Right lobe of liver (tissue), 6 donors: ENCODE data around the gene FKBP1B. TPM values are rescaled to one million over a fixed set of nuclear protein-coding genes. Genes with fewer than 3 reads are reported as not detected.
"Not testable (repeated sequence)": the region's sequence is repeated elsewhere in the genome, so short reads cannot be mapped to it uniquely, and the experiment has no call there.

Source experiments
- ATAC-seq, 4 donors: fragments of 200-7000 bp; cut with Tn5 transposase; one replicate each; pipeline ENCODE4 v1.9.1; 2020; ENCODE audit warnings: mild to moderate bottlenecking in 4 of 4, moderate library complexity in 4 of 4
- DNase-seq, 3 donors: peaks; one replicate each; pipeline ENCODE4 v3.0.0-alpha.2; 2020
- H3K27ac ChIP-seq, 3 donors: fragments of 200-600 bp; one replicate each; pipeline ENCODE4 v1.8.0; 2022
- H3K27me3 ChIP-seq, 2 donors: fragments of 200-600 bp; one replicate each; pipeline ENCODE4 v1.8.0; 2022
- H3K36me3 ChIP-seq, 4 donors: fragments of 200-600 bp; sonication (generic) in 1 of 4; one replicate each; pipeline versions ENCODE4 v1.5.1 to v1.8.0; 2017 to 2022; ENCODE audit warnings: control low read depth in 1 of 4
- H3K4me1 ChIP-seq, 4 donors: fragments of 200-600 bp; sonication (generic) in 1 of 4; one replicate each; pipeline versions ENCODE4 v1.5.1 to v1.8.0; 2017 to 2022; ENCODE audit warnings: control low read depth in 1 of 4
- H3K4me3 ChIP-seq, 3 donors: fragments of 200-600 bp; one replicate each; pipeline ENCODE4 v1.8.0; 2022
- H3K9me3 ChIP-seq, 4 donors: fragments of 200-600 bp; sonication (generic) in 1 of 4; one replicate each; pipeline versions ENCODE4 v1.5.1 to v1.8.0; 2017 to 2022; ENCODE audit warnings: control low read depth in 1 of 4
- POLR2A ChIP-seq: fragments of 450-650 bp; IDR thresholded peaks from one replicate; pipeline ENCODE4 v1.6.1; 2017; ENCODE audit warnings: antibody characterized with exemption, mild to moderate bottlenecking
- WGBS: methylation state at CpG from one replicate; pipeline ENCODE4 v1.1.6; 2018; ENCODE audit warnings: low coverage, low lambda C conversion rate; ENCODE audit not compliant: insufficient coverage; ENCODE audit errors: missing lambda C conversion rate; 5-methylcytosine and 5-hydroxymethylcytosine counted together
- intact Hi-C, 2 donors: fragments of 100-400 bp; cut with DNase I; formaldehyde crosslinking; loops; one replicate each; pipeline versions ENCODE4 v1.11.2 to v1.14.1; 2022
- total RNA-seq, 6 experiments: library from RNA; depleted of rRNA in 2 of 6; stranded (reverse); fragments of >200 nt in 2 of 6; fragmentation: NEBNext Ultra II Directional in 3 of 6; extraction: Animal tissue kit (Norgen Biotek cat#: 25700) in 3 of 6; gene quantifications; one replicate each; pipeline versions ENCODE4 v1.1.0 to v1.2.4, GENCODE V29; 2016 to 2023
- TF ChIP-seq, protein P1 (sequence below), 4 donors: fragments of 200-600 bp in 3 of 4; fragments of 450-650 bp in 1 of 4; IDR thresholded peaks; one replicate each; pipeline versions ENCODE4 v1.5.1 to v1.8.0; 2016 to 2022; ENCODE audit warnings: antibody characterized with exemption in 4 of 4, mild to moderate bottlenecking in 2 of 4
- donor health status: DM: no; HTN: yes; CAD: no.
- donor health status: DM: no; HTN: no; CAD: no.
- donor health status: DM: no; HTN: no; CAD: no.
- donor health status: DM: no; HTN: yes; CAD: no.
- donor health status: DM: no; HTN: yes; CAD: no.

FKBP1B gene
- total RNA-seq, 6 experiments from 2014 or later, result 2.4 to 11.0 (median 3.2) TPM

DNA sequence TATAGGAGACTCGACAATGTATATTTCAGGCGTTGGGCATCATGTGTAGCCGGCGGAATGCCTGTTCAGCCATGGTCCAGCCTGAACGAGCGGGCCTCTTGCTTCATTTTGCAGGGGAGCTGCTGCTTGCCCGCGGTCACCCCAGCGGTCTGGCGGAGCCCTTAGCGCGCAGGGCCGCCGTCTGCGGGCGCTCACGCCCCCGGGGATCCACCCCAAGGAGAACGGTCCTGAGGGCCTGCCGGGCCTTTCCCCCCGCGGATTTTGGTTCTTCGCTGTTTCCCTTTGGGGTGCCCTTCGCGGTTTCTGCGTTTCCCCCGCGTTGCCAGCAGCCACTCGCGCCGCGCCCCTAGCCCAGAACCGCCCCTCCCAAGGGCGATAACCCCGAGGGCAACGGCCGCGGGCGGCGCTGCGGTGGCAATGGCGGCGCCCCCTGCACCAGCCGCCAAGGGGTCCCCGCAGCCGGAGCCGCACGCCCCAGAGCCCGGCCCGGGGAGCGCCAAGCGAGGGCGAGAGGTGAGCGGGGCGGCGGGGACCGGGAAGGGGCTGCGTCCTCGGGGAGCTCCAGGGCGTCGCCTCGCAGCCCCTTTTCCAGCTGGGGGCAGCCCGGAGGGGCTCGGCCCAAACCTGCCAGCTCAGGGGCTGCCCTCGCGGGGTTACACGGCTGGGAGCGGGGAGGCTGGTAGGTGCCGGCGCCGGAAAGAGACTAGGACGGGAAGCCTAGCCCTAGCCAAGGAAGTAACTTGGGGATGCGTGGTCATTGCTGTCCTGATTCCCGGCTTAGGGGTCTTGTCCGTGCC lies 39.7 kb upstream of the FKBP1B start, which contains the start of gene MFSD2B:
TSS of gene MFSD2B (plus strand) at position 406 of the 797 bp plus-strand sequence. CDS start at position 418, 12 bp downstream.
- no peaks in the 10 kb centered on the region for H3K9me3 ChIP-seq
- intact Hi-C loops, result no loop called here
- H3K4me3 ChIP-seq, result peak within 1 kb of the TSS; percentile 32 to 51 (median 34)
- H3K36me3 ChIP-seq, result no peaks in the 10 kb centered on the region
- H3K4me1 ChIP-seq, result peaks cover 0 to 11% (median 0%) of the 10 kb centered on the region in 4 donors
- no peak for DNase-seq
- WGBS, result 21% methylated on average over 4 of the region's 75 CpGs
- H3K27ac ChIP-seq, result no peak within 1 kb of the TSS
- ATAC-seq, result peak; percentile 30 to 64 (median 46)
- TF ChIP-seq, protein P1, sequence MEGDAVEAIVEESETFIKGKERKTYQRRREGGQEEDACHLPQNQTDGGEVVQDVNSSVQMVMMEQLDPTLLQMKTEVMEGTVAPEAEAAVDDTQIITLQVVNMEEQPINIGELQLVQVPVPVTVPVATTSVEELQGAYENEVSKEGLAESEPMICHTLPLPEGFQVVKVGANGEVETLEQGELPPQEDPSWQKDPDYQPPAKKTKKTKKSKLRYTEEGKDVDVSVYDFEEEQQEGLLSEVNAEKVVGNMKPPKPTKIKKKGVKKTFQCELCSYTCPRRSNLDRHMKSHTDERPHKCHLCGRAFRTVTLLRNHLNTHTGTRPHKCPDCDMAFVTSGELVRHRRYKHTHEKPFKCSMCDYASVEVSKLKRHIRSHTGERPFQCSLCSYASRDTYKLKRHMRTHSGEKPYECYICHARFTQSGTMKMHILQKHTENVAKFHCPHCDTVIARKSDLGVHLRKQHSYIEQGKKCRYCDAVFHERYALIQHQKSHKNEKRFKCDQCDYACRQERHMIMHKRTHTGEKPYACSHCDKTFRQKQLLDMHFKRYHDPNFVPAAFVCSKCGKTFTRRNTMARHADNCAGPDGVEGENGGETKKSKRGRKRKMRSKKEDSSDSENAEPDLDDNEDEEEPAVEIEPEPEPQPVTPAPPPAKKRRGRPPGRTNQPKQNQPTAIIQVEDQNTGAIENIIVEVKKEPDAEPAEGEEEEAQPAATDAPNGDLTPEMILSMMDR (IDR thresholded peaks at IDR 0.05), result no peak
- no peak for TF ChIP-seq POLR2A
- H3K27me3 ChIP-seq, result no peaks in the 10 kb centered on the region

DNA sequence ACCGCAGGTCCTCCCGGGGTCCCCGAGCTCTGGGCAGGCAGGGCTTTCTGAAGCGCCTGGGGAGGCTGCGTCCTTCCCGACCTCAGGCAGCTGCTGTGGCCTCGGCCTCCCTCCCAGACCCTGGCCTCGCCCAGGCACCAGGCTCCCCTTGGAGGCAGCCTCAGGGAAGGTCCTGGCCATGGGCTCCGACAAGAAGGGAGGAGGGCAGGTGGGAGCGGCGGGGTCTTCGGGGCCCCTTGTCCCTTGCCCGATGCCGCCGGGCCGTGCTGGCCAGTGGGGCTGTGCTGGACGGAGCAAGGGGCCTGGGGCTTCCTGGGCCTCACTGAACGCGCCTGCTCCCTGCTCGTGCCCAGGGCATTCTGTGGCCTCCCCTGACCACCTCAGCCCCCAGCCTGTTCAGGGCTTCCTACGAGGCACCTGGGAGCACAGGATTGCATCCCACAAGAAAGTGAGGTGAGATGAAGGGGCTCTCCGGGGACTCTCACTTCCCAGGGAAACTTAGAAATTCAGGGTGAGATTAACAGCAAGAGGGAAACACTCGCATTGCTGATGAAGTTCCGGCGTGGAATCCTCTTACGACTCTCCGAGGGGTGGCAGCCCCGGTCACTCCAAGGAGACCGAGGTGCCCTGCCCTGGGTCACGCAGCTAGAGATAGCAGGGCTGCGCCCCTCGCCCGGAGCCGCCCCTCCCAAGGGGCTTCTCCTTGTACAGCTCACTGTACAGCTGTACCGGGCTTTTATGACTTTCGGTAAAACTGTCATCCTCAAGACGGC lies 38.9 kb upstream of the FKBP1B start:
- ATAC-seq (peak in 1 of 4 donors; percentile 44), DNase-seq (no peak)
- 75% methylated on average over 4 of the region's 37 CpGs for WGBS
- Histone ChIP-seq H3K27ac (no peak overlapping the region), H3K4me1 (peaks cover 0 to 11% (median 0%) of the 10 kb centered on the region in 4 donors), H3K4me3 (peak overlapping the region in 1 of 3 donors; percentile 51), H3K36me3 (no peaks in the 10 kb centered on the region), H3K9me3 (no peaks in the 10 kb centered on the region), H3K27me3 (no peaks in the 10 kb centered on the region)
- no peak for TF ChIP-seq POLR2A
- TF ChIP-seq, protein P1 (IDR thresholded peaks at IDR 0.05), result no peak
- intact Hi-C loops, result no loop called here

DNA sequence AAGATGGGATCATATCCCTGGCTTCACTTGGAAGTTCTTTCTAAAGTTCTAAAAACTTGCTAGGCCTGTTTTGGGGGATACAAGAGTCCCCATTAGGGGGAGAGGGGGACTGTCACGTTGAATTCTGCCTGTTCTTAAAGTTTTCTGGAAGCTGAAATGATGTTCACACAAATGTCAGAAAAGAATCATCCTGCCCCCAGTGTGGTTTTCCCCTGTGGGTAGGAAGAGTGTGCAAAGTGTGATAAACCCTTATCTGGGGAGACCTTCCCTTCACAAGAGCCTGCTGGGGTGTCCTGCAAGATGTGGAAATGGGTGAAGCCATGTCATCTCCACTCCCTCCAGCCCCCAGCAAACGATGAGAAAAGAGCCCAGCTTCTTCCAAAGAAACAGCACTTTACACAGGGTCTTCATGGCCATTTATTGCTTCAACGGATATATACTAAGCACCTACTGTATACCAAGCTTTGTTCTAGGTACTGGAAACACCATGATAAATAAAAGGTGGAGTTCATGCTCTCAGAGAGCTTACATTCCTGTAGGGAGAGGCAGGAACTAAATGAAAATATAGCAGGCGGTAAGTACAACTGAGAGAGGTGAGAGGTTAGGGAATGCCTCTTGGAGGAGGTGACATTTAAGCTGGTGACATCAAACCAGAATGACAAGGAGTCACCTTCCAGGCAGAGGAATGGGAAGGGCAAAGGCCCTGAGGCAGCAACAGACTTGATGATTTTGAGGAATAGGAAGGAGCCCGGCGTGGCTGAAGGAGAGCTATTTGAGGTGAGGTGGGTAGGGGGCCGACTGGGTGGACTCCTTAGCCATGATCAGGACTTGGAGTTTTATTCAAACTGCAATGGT lies 38.1 kb upstream of the FKBP1B start:
- Histone ChIP-seq H3K27ac (no peak overlapping the region), H3K36me3 (no peaks in the 10 kb centered on the region), H3K4me3 (no peak overlapping the region), H3K4me1 (peaks cover 0 to 11% (median 0%) of the 10 kb centered on the region in 4 donors), H3K27me3 (no peaks in the 10 kb centered on the region), H3K9me3 (no peaks in the 10 kb centered on the region)
- intact Hi-C loops, result no loop called here
- TF ChIP-seq, protein P1 (IDR thresholded peaks at IDR 0.05), result no peak
- TF ChIP-seq POLR2A, result no peak
- DNase-seq (no peak), ATAC-seq (no peak)
- WGBS, result 62% methylated on average over 6 of the region's 7 CpGs

DNA sequence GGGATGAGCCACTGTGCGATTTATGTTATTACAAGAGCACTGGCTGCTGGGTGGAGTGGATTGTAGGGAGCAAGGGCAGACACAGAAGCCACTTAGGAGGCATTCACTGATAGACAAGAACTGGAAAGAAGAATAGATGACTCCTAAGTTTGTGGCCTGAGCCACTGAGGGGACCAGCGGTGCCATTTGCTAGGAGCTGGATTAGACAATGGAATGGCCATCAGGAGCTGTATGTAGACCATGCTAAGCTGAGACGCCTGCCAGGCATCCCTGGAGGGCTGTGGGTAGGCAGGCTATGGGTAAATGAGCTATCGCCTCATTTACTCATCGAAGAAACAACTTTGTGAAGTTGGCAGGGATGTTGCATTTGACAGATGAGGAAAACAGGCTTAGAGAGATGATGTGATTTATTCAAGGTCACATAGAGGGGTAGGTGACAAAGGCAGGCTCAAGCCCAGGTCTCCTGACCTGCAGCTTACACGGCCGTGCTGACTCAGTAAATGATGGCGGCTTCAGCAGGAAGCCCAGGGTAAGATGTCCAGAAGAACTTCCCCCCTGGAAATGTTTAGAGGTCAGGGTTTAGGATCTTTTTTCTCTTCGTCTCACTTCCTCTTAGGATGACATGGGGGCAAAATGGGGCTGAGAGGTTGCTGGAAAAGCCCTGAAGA lies 36.9 kb upstream of the FKBP1B start:
- 62% methylated on average over 9 of the region's 9 CpGs for WGBS
- no peaks in the 10 kb centered on the region for H3K27me3 ChIP-seq
- H3K4me3 ChIP-seq, result no peak overlapping the region
- no peaks in the 10 kb centered on the region for H3K9me3 ChIP-seq
- peaks cover 0 to 11% (median 0%) of the 10 kb centered on the region in 4 donors for H3K4me1 ChIP-seq
- no peak for TF ChIP-seq POLR2A
- TF ChIP-seq, protein P1 (IDR thresholded peaks at IDR 0.05), result no peak
- DNase-seq (no peak), ATAC-seq (no peak)
- intact Hi-C loops, result no loop called here
- H3K36me3 ChIP-seq, result no peaks in the 10 kb centered on the region
- no peak overlapping the region for H3K27ac ChIP-seq

DNA sequence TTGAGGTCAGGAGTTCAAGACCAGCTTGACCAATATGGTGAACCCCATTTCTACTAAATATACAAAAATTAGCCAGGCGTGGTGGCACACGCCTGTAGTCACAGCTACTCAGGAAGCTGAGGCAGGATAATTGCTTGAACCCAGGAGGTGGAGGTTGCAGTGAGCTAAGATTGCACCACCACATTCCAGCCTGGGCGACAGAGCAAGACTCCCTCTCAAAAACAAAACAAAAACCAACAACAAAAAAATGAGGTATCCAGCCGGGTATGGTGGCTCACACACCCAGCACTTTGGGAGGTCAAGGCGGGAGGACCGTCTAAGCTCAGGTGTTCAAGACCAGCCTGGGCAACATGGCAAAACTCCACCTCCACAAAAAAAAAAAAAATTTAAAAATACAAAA lies 34.6 kb upstream of the FKBP1B start:
- H3K36me3 ChIP-seq, DNase-seq, H3K27ac ChIP-seq, ATAC-seq, H3K4me3 ChIP-seq, intact Hi-C loops, H3K4me1 ChIP-seq, H3K27me3 ChIP-seq, H3K9me3 ChIP-seq: not testable (repeated sequence)
- whole genome bisulfite sequencing, result 73% methylated on average over 3 of the region's 6 CpGs
